ENCODE measurements around the gene WNK4. TPM values are rescaled to one million over a fixed set of nuclear protein-coding genes. Genes with fewer than 3 reads are reported as not detected.

The WNK4 gene
- total and polyA plus RNA-seq, 2 experiments from 2014 or later, result 0.10 to 0.65 TPM

DNA sequence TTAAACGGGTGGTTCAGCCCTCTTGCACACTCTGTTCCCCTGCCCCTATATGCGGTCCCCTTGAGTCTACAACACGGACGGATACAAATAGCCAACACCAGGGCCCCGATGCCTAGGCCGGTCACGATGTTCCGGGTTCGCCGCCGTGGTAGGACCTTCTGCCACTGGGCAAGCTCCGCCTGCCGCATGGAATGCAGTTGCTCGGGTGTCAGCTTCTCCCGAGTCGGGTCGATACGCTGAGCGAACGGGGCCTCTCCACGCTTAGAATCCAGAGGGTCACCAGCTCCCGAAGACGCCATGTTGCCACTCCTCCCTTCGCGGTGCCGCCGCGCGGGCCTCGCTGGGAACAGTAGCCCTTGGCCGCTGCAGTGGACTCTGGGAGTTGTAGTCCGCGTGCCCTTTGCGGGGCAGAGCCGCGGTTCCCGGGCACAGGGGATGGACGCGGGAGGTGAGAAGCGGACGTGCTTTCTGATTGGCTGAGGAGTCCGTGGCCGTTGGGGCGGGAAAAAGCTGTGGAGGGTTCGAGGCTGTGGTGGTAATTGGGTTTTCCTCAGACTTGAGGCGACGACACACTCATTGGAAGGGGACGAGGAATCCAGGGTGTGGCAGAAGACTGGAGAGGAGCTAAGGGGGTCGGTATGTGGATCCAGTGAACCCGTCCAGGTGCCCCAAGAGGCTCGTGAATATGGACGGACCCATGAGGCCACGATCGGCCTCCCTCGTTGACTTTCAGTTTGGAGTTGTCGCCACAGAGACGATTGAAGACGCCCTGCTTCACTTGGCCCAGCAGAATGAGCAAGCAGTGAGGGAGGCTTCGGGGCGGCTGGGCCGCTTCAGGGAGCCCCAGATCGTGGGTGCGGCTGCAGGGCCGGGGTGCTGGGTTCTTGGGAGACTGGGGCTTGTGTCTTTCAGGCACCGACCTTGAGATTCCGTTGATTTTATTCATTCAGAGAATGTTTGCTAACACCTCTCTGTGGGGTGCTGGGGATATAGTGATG is 18.3 kb downstream of the WNK4 start, which contains the start of the genes CNTD1 and COA3 (continued):
- TF ChIP-seq, protein P1, sequence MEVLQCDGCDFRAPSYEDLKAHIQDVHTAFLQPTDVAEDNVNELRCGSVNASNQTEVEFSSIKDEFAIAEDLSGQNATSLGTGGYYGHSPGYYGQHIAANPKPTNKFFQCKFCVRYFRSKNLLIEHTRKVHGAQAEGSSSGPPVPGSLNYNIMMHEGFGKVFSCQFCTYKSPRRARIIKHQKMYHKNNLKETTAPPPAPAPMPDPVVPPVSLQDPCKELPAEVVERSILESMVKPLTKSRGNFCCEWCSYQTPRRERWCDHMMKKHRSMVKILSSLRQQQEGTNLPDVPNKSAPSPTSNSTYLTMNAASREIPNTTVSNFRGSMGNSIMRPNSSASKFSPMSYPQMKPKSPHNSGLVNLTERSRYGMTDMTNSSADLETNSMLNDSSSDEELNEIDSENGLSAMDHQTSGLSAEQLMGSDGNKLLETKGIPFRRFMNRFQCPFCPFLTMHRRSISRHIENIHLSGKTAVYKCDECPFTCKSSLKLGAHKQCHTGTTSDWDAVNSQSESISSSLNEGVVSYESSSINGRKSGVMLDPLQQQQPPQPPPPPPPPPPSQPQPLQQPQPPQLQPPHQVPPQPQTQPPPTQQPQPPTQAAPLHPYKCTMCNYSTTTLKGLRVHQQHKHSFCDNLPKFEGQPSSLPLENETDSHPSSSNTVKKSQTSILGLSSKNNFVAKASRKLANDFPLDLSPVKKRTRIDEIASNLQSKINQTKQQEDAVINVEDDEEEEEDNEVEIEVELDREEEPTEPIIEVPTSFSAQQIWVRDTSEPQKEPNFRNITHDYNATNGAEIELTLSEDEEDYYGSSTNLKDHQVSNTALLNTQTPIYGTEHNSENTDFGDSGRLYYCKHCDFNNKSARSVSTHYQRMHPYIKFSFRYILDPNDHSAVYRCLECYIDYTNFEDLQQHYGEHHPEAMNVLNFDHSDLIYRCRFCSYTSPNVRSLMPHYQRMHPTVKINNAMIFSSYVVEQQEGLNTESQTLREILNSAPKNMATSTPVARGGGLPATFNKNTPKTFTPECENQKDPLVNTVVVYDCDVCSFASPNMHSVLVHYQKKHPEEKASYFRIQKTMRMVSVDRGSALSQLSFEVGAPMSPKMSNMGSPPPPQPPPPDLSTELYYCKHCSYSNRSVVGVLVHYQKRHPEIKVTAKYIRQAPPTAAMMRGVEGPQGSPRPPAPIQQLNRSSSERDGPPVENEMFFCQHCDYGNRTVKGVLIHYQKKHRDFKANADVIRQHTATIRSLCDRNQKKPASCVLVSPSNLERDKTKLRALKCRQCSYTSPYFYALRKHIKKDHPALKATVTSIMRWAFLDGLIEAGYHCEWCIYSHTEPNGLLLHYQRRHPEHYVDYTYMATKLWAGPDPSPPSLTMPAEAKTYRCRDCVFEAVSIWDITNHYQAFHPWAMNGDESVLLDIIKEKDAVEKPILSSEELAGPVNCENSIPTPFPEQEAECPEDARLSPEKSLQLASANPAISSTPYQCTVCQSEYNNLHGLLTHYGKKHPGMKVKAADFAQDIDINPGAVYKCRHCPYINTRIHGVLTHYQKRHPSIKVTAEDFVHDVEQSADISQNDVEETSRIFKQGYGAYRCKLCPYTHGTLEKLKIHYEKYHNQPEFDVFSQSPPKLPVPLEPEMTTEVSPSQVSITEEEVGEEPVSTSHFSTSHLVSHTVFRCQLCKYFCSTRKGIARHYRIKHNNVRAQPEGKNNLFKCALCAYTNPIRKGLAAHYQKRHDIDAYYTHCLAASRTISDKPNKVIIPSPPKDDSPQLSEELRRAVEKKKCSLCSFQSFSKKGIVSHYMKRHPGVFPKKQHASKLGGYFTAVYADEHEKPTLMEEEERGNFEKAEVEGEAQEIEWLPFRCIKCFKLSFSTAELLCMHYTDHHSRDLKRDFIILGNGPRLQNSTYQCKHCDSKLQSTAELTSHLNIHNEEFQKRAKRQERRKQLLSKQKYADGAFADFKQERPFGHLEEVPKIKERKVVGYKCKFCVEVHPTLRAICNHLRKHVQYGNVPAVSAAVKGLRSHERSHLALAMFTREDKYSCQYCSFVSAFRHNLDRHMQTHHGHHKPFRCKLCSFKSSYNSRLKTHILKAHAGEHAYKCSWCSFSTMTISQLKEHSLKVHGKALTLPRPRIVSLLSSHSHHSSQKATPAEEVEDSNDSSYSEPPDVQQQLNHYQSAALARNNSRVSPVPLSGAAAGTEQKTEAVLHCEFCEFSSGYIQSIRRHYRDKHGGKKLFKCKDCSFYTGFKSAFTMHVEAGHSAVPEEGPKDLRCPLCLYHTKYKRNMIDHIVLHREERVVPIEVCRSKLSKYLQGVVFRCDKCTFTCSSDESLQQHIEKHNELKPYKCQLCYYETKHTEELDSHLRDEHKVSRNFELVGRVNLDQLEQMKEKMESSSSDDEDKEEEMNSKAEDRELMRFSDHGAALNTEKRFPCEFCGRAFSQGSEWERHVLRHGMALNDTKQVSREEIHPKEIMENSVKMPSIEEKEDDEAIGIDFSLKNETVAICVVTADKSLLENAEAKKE (CRISPR knock-in tag; IDR thresholded peaks at IDR 0.05), result no peak
- no peak for TF ChIP-seq NANOG (IDR thresholded peaks at IDR 0.05; ENCODE audit: borderline replicate concordance)
- no peak for TF ChIP-seq JUNB (IDR thresholded peaks at IDR 0.05; ENCODE audit: unreplicated experiment)
- no peak for TF ChIP-seq EZH2 (IDR thresholded peaks at IDR 0.05; ENCODE audit: low read depth, unreplicated experiment)
- peak; percentile 19; the same call in 1 of the 2 replicates for TF ChIP-seq CREB1 (CRISPR knock-in tag; IDR thresholded peaks at IDR 0.05; ENCODE audit: low read depth)
- peak; percentile 93 for TF ChIP-seq POLR2AphosphoS5 (IDR thresholded peaks at IDR 0.05; ENCODE audit: low read depth)
- TF ChIP-seq, protein P2, sequence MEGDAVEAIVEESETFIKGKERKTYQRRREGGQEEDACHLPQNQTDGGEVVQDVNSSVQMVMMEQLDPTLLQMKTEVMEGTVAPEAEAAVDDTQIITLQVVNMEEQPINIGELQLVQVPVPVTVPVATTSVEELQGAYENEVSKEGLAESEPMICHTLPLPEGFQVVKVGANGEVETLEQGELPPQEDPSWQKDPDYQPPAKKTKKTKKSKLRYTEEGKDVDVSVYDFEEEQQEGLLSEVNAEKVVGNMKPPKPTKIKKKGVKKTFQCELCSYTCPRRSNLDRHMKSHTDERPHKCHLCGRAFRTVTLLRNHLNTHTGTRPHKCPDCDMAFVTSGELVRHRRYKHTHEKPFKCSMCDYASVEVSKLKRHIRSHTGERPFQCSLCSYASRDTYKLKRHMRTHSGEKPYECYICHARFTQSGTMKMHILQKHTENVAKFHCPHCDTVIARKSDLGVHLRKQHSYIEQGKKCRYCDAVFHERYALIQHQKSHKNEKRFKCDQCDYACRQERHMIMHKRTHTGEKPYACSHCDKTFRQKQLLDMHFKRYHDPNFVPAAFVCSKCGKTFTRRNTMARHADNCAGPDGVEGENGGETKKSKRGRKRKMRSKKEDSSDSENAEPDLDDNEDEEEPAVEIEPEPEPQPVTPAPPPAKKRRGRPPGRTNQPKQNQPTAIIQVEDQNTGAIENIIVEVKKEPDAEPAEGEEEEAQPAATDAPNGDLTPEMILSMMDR (conservative IDR thresholded peaks at IDR 0.05; ENCODE audit: low read depth in 2 of 2), result no peak

Data from GM23338 (cell line).